Hematopoietic multipotent progenitor cell treated with erythropoietin and hydrocortisone succinate and interleukin-3 and kit ligand, for 6 days (in vitro differentiated cells): ENCODE results near the gene LIPM.
A peak's percentile ranks its signal among the peaks of the same experiment; 100 is the strongest.

Experiments used
- DNase-seq: peaks from one replicate; pipeline ENCODE4 v3.0.0-alpha.2; 2015

The LIPM gene

GRCh38 chr10:88802523-88803285 lies at the start of gene LIPM:
Gene LIPM, plus strand, starts transcription at chr10:88802730. Its CDS starts 167 bp downstream, at chr10:88802897.
- no peak for DNase-seq

GRCh38 chr10:88754287-88754686 lies 48.2 kb upstream of the LIPM start:
- peak; percentile 20 for DNase-seq

DNA sequence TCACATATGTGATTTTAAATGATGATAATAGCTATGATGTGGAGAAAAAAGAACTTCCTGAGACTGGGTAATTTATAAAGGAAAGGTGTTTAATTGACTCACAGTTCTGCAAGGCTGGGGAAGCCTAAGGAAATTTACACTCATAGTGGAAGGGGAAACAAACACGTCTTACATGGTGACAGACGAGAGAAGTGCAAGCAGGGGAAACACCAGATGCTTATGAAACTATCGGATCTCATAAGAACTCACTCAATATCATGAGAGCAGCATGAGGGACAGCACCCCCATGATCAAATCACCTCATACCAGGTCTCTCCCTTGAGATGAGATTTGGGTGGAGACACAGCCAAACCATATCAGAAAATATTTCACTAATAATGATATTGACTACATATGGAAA lies 46.8 kb upstream of the LIPM start:
- no peak for DNase-seq

DNA sequence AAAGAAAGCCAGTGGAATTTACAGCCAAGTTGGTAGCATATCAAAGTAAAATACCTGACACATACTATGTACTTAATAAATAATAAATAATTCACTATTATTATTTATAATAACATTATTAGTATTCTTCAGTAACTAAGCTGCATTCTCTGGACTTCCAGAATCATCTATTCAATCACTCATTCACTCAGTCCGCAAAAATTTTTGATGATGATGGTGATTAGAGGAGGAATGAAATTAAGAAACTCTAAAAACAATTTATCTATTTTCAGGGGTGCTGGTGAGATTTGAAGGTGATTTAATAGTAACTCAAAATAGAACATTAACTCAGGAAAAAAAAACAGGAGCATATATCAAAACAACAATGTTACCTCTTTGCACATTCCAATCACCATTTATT lies 45.9 kb upstream of the LIPM start:
- no peak for DNase-seq

GRCh38 chr10:88759366-88760101 lies 43.0 kb upstream of the LIPM start, which contains the start of gene LIPN:
Gene LIPN, plus strand, starts transcription at chr10:88760020. Its CDS starts 1,386 bp downstream, at chr10:88761406.
- DNase-seq = peak; percentile 57

GRCh38 chr10:88762906-88763305 lies 39.6 kb upstream of the LIPM start:
- DNase-seq = no peak

- DNase-seq = no peak
Observed at GRCh38 chr10:88763441-88763840, 39.1 kb upstream of the LIPM start.

- no peak for DNase-seq
Observed at GRCh38 chr10:88764110-88764509, 38.4 kb upstream of the LIPM start.

- DNase-seq = no peak
Observed at GRCh38 chr10:88765816-88766215, 36.7 kb upstream of the LIPM start.

- DNase-seq = no peak
Observed at GRCh38 chr10:88769384-88769783, 33.1 kb upstream of the LIPM start.

GRCh38 chr10:88781206-88781605 lies 21.3 kb upstream of the LIPM start:
- no peak for DNase-seq

- no peak for DNase-seq
Observed at GRCh38 chr10:88782222-88782621, 20.3 kb upstream of the LIPM start.

DNA sequence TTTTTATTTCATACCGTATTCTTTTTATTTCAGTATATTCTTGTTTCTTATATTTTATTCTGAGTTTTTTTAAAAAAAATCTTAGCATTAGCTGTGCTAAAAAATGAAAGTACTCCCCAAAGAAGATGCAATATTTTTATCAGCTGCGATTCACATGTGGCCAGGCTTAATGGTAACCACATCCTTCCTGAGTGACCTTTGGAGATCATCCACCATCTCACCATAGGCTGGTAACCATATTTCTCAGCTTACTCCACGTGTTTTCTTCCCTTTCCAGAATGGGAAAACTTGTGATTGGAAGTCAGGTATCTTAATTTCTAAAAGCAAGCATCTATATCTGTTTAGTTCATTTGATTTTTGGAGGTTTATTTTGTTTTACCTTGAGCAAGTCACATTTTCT lies 18.8 kb upstream of the LIPM start:
- DNase-seq = peak; percentile 33

DNA sequence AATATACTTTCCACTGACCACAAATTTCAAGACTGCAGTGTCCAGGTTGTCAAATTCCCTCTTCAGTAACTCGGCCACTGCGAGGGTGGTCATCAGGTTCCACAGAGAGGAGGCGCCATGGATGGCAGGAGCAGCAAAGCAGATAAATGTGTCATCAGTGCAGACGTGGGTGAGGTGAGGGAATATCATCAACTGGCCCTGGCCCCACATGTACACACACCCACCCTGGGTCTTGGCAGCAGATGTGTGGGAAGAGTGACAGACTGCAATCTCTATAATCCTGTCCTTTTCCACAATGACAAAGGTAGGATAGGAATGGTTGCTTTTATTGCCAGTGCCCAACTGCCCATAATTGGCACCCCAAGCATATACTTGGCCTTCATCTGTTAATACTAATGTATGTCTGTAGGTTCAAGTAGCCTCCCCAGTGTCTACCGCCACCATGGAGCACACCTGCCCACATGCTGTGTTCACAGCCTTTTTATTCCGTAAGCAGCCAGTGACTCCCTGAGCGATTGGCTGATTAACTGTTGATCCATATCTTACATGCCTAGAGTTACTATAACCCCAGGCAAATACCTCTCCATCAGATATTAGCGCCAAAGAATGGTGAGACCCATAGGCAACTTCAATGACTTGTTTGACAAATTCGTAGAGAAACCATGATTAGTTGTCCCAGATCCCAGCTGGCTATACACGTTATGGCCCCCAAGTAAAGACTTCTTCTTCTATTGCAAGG lies 16.3 kb upstream of the LIPM start:
- DNase-seq = no peak

GRCh38 chr10:88787463-88787862 lies 15.1 kb upstream of the LIPM start:
- no peak for DNase-seq

DNA sequence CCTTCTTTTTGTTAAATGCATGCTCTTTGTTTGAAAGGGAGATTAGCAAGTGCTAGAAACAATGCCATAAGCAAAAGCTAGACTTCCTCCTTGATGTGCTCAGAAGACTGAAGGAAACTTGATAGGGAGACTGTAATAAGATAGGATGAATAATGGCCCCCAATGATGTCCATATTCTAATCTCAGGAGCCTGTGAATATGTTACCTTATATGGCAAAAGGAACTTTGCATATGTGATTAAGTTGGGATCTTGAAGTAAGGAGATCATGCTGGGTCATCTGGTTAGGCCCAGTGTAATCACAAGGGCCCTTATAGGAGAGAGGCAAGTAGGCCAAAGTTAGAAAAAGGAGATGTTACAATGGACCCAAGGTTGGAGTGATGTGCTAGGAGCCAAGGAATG lies 13.6 kb upstream of the LIPM start:
- no peak for DNase-seq

DNA sequence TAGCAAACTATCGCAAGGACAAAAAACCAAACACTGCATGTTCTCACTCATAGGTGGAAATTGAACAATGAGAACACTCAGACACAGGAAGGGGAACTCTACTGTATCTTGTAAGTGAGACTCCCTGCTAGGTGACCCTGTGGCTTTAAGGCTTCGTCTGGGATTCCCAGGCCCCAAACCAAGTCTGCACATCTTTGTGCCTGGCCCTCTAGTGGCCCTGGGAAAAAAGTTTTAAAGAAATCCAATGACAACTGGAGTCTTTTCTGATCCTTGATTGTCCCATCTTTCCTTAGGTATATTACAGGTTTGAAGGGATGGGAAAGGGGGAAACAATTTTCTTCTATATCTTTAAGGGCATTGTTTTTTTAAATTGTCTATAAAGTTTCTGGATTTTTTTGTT lies 10.6 kb upstream of the LIPM start:
- peak; percentile 60 for DNase-seq

DNA sequence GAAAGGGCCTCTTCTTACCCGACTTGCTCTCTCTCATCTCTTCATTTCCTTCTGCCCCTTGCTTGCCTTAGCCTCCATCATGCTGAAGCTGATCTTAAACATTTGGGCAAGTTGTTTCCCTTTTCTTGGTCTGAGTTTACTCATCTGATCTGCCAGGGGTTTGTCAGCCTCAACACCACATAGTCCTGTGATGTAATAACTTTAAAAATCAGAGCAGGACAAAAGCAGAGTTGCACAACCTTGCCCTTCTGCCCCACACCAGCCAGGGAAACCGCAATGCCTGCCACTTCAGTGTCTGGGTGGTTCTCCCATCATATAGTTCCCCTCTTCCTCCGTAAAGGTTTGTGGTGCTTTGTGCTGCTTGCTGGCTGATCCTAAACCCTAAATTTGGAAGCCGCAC lies 9.9 kb upstream of the LIPM start:
- peak; percentile 64 for DNase-seq

DNA sequence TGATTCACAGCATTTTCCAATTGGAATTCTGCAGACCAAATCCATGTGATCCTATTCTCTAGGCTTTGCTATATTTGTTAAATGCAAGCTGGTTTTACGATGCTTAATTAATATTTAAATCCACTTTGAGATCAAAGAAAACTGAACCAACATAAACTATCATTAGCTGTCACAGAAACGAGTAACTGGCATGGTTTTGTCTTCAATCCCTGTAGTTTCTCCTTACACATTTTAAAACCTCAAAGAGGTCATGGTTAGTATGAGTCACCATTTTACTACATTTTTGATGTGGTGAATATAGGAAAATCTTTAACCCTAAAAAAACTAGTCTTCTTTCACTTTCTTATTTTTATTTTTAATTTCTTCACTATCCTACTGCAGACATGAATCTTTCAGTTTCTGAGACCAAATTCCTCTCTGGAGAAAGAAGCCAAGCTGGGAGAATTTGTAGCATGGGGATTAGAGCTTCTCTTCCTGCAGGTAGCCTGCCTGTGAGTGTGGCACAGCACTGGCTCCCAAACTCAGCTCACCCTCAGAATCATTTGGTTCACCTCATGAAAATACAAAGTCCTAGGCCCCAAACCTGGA lies 8.7 kb upstream of the LIPM start:
- no peak for DNase-seq

GRCh38 chr10:88794731-88795130 lies 7.8 kb upstream of the LIPM start:
- no peak for DNase-seq

GRCh38 chr10:88800152-88801125 lies 2.1 kb upstream of the LIPM start:
- peak; percentile 84 for DNase-seq

DNA sequence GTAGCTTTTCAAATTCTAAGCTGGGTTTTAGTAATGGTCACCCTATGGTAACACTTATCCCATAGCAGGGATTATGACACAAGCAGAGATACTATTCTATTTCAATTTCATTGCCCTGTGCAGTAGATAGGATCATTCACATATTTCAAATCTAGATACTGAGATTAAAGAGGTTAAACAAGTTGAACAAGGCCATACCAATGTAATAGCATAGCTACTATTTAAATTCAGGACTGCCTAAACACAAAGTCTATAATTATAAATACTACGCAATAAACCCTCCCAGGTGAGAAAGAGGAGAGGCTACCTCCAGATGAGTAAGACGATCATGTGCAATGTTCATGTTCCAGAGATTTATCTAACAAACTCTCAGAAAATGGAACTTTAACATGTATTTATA lies 1.1 kb downstream of the LIPM start:
- DNase-seq = no peak
